PFSK-1 (cell line): ENCODE results near the gene DNAI4.

Source experiments
- POLR2AphosphoS5 ChIP-seq: IDR thresholded peaks from 2 replicates; pipeline ENCODE4 v1.6.1; 2012; ENCODE audit warnings: low read depth, mild to moderate bottlenecking, control low read depth, low read length, moderate library complexity
- TAF1 ChIP-seq: IDR thresholded peaks from 2 replicates; pipeline ENCODE4 v1.6.1; 2012; ENCODE audit warnings: low read length, control low read depth, borderline replicate concordance; ENCODE audit not compliant: insufficient read depth
- TF ChIP-seq, protein P1 (sequence below), 2 experiments: IDR thresholded peaks; 2 replicates each; pipeline versions ENCODE4 v1.6.1 to v1.8.0; 2011 to 2012; ENCODE audit warnings: low read depth in 2 of 2, low read length in 2 of 2, control low read depth in 1 of 2, inconsistent platforms in 1 of 2, mild to moderate bottlenecking in 1 of 2, moderate library complexity in 1 of 2; ENCODE audit not compliant: insufficient read depth in 1 of 2

DNA sequence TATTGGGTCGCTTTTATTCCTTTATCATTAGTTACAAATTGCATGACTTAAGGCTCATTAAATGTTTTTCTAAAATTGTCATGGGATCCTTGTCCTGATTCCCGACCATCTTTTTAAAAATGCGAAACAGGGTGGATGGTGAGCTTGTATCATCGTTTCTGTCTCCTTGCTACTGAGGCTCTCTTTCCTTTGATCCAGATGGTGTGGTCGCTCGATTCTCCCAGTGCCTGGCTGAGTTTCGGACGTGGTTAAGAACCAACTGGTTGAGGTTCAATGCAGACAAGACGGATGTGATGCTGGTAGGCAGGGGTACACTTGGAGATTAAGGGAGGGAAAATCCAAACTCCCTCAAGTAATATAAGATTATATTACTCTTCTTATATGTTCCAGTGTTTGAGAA, 1.3 kb upstream of the DNAI4 start:
- TF ChIP-seq POLR2AphosphoS5 (no peak), TAF1 (no peak)
- TF ChIP-seq, protein P1, sequence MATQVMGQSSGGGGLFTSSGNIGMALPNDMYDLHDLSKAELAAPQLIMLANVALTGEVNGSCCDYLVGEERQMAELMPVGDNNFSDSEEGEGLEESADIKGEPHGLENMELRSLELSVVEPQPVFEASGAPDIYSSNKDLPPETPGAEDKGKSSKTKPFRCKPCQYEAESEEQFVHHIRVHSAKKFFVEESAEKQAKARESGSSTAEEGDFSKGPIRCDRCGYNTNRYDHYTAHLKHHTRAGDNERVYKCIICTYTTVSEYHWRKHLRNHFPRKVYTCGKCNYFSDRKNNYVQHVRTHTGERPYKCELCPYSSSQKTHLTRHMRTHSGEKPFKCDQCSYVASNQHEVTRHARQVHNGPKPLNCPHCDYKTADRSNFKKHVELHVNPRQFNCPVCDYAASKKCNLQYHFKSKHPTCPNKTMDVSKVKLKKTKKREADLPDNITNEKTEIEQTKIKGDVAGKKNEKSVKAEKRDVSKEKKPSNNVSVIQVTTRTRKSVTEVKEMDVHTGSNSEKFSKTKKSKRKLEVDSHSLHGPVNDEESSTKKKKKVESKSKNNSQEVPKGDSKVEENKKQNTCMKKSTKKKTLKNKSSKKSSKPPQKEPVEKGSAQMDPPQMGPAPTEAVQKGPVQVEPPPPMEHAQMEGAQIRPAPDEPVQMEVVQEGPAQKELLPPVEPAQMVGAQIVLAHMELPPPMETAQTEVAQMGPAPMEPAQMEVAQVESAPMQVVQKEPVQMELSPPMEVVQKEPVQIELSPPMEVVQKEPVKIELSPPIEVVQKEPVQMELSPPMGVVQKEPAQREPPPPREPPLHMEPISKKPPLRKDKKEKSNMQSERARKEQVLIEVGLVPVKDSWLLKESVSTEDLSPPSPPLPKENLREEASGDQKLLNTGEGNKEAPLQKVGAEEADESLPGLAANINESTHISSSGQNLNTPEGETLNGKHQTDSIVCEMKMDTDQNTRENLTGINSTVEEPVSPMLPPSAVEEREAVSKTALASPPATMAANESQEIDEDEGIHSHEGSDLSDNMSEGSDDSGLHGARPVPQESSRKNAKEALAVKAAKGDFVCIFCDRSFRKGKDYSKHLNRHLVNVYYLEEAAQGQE (IDR thresholded peaks at IDR 0.05; ENCODE audit: insufficient read depth in 1 of 2, low read depth in 2 of 2, low read length in 2 of 2): no peak
